ENCODE measurements around the gene MAML2. TPM values are rescaled to one million over a fixed set of nuclear protein-coding genes. Genes with fewer than 3 reads are reported as not detected.
A peak's percentile ranks its signal among the peaks of the same experiment; 100 is the strongest.

The MAML2 gene
- total RNA-seq, 1 experiment from 2014 or later: 2.9 TPM

DNA sequence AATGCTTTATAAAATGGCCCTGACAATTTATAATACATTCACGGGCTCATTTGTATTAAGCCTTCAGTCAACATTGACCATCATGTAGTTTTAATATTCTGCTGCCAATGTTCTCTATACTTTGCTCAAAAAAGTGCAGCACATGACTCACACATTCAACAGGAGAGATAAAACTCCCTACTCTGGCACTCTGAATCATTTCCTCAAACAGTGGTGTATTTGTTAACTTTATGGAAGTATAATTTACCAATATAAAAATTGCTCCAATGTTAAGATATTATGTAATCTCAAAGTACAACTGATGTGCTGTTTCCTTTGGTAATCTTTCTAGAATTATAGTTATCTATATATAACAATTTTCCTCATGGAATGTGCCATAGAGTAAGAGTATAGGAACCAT is 39.9 kb downstream of the MAML2 start:
- H3K36me3 ChIP-seq (ENCODE audit: control insufficient read depth, insufficient read depth, low read length): no peaks in the 10 kb centered on the region
- intact Hi-C loops (cut with micrococcal nuclease; ENCODE audit: unreplicated experiment): no loop called here
- BruUV-seq (replicated peaks): no TSS peak
- H3K4me3 ChIP-seq (ENCODE audit: low read depth in 2 of 2, low read length in 2 of 2): no peak overlapping the region
- peak overlapping the region; percentile 18 for H3K27ac ChIP-seq (ENCODE audit: low read length)
- peaks cover 44% of the 10 kb centered on the region for H3K4me1 ChIP-seq (ENCODE audit: control insufficient read depth, insufficient read depth, low read length)
- ChIA-PET POLR2A (no interaction called here), CTCF (no interaction called here)
- no peak for TF ChIP-seq TCF7L2 (IDR thresholded peaks at IDR 0.05; ENCODE audit: low read depth, low read length)
- no peak for TF ChIP-seq REST (IDR thresholded peaks at IDR 0.05; ENCODE audit: insufficient read depth in 1 of 2, low read depth in 2 of 2, low read length in 1 of 2)
- no peak for TF ChIP-seq SIN3A (IDR thresholded peaks at IDR 0.05; ENCODE audit: borderline replicate concordance, insufficient read depth, low read depth, low read length)
- no peak for TF ChIP-seq POLR2AphosphoS5 (IDR thresholded peaks at IDR 0.05; ENCODE audit: low read depth, low read length)
- TF ChIP-seq CTCF (IDR thresholded peaks at IDR 0.05): no peak
- no peaks in the 10 kb centered on the region for H3K27me3 ChIP-seq (ENCODE audit: control insufficient read depth, insufficient read depth, low read length)
- no peaks in the 10 kb centered on the region for H3K9me3 ChIP-seq (ENCODE audit: control insufficient read depth, insufficient read depth, low read depth, low read length)
- in situ Hi-C loops (cut with HindIII; ENCODE audit: low pct_unique_long_range_greater_than_20kb, low sequenced_read_pairs): no loop called here
- DNase-seq (ENCODE audit: low read depth, low spot score): no peak
- no peak for ATAC-seq

- ATAC-seq (no peak), DNase-seq (ENCODE audit: low read depth, low spot score) (no peak)
- BruUV-seq (replicated peaks): no TSS peak
- intact Hi-C loops (cut with micrococcal nuclease; ENCODE audit: unreplicated experiment): no loop called here
- Histone ChIP-seq H3K36me3 (ENCODE audit: control insufficient read depth, insufficient read depth, low read length) (no peaks in the 10 kb centered on the region), H3K27ac (ENCODE audit: low read length) (no peak overlapping the region), H3K4me3 (ENCODE audit: low read depth in 2 of 2, low read length in 2 of 2) (no peak overlapping the region), H3K9me3 (ENCODE audit: control insufficient read depth, insufficient read depth, low read depth, low read length) (no peaks in the 10 kb centered on the region), H3K4me1 (ENCODE audit: control insufficient read depth, insufficient read depth, low read length) (peaks cover 38% of the 10 kb centered on the region), H3K27me3 (ENCODE audit: control insufficient read depth, insufficient read depth, low read length) (no peaks in the 10 kb centered on the region)
- ChIA-PET CTCF (no interaction called here), POLR2A (no interaction called here)
- in situ Hi-C loops (cut with HindIII; ENCODE audit: low pct_unique_long_range_greater_than_20kb, low sequenced_read_pairs): no loop called here
- TF ChIP-seq POLR2AphosphoS5 (IDR thresholded peaks at IDR 0.05; ENCODE audit: low read depth, low read length): no peak
- no peak for TF ChIP-seq REST (IDR thresholded peaks at IDR 0.05; ENCODE audit: insufficient read depth in 1 of 2, low read depth in 2 of 2, low read length in 1 of 2)
- TF ChIP-seq CTCF (IDR thresholded peaks at IDR 0.05): no peak
- no peak for TF ChIP-seq SIN3A (IDR thresholded peaks at IDR 0.05; ENCODE audit: borderline replicate concordance, insufficient read depth, low read depth, low read length)
- TF ChIP-seq TCF7L2 (IDR thresholded peaks at IDR 0.05; ENCODE audit: low read depth, low read length): no peak
Observed at GRCh38 chr11:96301818-96302217, 41.2 kb downstream of the MAML2 start.

Data from Panc1 (cell line).